Prostate gland (tissue), 2 donors: ENCODE data around the gene AP2M1.

ENCODE experiments used
- CTCF ChIP-seq, 4 experiments: fragments of 200-600 bp in 2 of 4; fragments of 450-650 bp in 2 of 4; sonication (generic) in 2 of 4; IDR thresholded peaks; 1 replicate in 3 of 4; 2 replicates in 1 of 4; pipeline ENCODE4 v1.5.1; 2016 to 2019; ENCODE audit warnings: antibody characterized with exemption in 4 of 4, mild to moderate bottlenecking in 2 of 4, moderate library complexity in 2 of 4
- POLR2A ChIP-seq: fragments of 450-650 bp; IDR thresholded peaks from one replicate; pipeline ENCODE4 v1.6.1; 2016; ENCODE audit warnings: antibody characterized with exemption, mild to moderate bottlenecking
- POLR2AphosphoS5 ChIP-seq: sonication (generic); formaldehyde crosslinking; IDR thresholded peaks from one replicate; pipeline ENCODE4 v1.6.1; 2017; ENCODE audit warnings: antibody characterized with exemption

- TF ChIP-seq POLR2A (peak; percentile 49), CTCF (IDR thresholded peaks at IDR 0.05) (peak; percentile 38 to 80 (median 59)), POLR2AphosphoS5 (peak; percentile 97)
Measured at GRCh38 chr3:184135149-184135910, 39.3 kb upstream of the AP2M1 start, which contains the start of gene EIF2B5.
